Stimulated activated CD8-positive, alpha-beta memory T cell treated with anti-CD3 and anti-CD28 coated beads, Interleukin-4, amount 100 ng/mL, for 48 hours (primary cell): ENCODE data around the gene SDHB.
"Not testable (repeated sequence)": the region's sequence is repeated elsewhere in the genome, so short reads cannot be mapped to it uniquely, and the experiment has no call there.

Experiments
- DNase-seq: peaks from one replicate; pipeline ENCODE4 v3.0.0-alpha.2; 2020

The SDHB gene

GRCh38 chr1:17071794-17072193 lies 18.0 kb upstream of the SDHB start:
- no peak for DNase-seq

GRCh38 chr1:17070163-17070525 lies 16.3 kb upstream of the SDHB start:
- no peak for DNase-seq

- no peak for DNase-seq
These were observed 15.8 kb upstream of the SDHB start for GRCh38 chr1:17069452-17070162.

GRCh38 chr1:17068789-17069188 lies 15.0 kb upstream of the SDHB start:
- no peak for DNase-seq

GRCh38 chr1:17067465-17068240 lies 13.8 kb upstream of the SDHB start:
- no peak for DNase-seq

- DNase-seq = no peak
These were observed 13.2 kb upstream of the SDHB start for GRCh38 chr1:17067069-17067426.

- DNase-seq = no peak
These were observed 12.7 kb upstream of the SDHB start for GRCh38 chr1:17066361-17067068.

GRCh38 chr1:17065666-17066065 lies 11.8 kb upstream of the SDHB start:
- no peak for DNase-seq

- DNase-seq = not testable (repeated sequence)
These were observed 8.9 kb upstream of the SDHB start for GRCh38 chr1:17062751-17063150.

- DNase-seq = no peak
These were observed 8.1 kb upstream of the SDHB start for GRCh38 chr1:17061892-17062291.

- no peak for DNase-seq
These were observed 7.7 kb upstream of the SDHB start for GRCh38 chr1:17061486-17061885.

- DNase-seq = no peak
These were observed 6.5 kb upstream of the SDHB start for GRCh38 chr1:17060306-17060749.

- peak; percentile 54 for DNase-seq
These were observed 5.8 kb upstream of the SDHB start for GRCh38 chr1:17059391-17060305.

GRCh38 chr1:17056551-17056950 lies 2.7 kb upstream of the SDHB start:
- DNase-seq = no peak

GRCh38 chr1:17055801-17056200 lies 2.0 kb upstream of the SDHB start:
- no peak for DNase-seq

- no peak for DNase-seq
These were observed 647 bp downstream of the SDHB start for GRCh38 chr1:17053086-17053684.

GRCh38 chr1:17052641-17053040 lies 1.2 kb downstream of the SDHB start:
- DNase-seq = no peak

- DNase-seq = no peak
These were observed 1.8 kb downstream of the SDHB start for GRCh38 chr1:17052038-17052437.

GRCh38 chr1:17047924-17048323 lies 5.9 kb downstream of the SDHB start:
- no peak for DNase-seq

- no peak for DNase-seq
These were observed 7.5 kb downstream of the SDHB start for GRCh38 chr1:17046334-17046657.

GRCh38 chr1:17045634-17046333 lies 8.0 kb downstream of the SDHB start:
- no peak for DNase-seq

- DNase-seq = no peak
These were observed 8.7 kb downstream of the SDHB start for GRCh38 chr1:17045150-17045549.
